HUDEP-2 (cell line): ENCODE results near the gene CLDN8.

ENCODE experiments used
- DNase-seq, 76 experiments: peaks; one replicate each; lab custom pipeline; 2025; ENCODE audit not compliant: unreplicated experiment in 76 of 76; lab: John Stamatoyannopoulos, UW

The CLDN8 gene

GRCh38 chr21:30206551-30207251 lies 9.2 kb downstream of the CLDN8 start:
- DNase-seq, result no peak

GRCh38 chr21:30200000-30200399 lies 15.9 kb downstream of the CLDN8 start:
- no peak for DNase-seq

- peak in 24 of 76 experiments; percentile 1 to 63 (median 24) for DNase-seq
Observed at GRCh38 chr21:30194701-30195299, 21.1 kb downstream of the CLDN8 start.

GRCh38 chr21:30193201-30193600 lies 22.7 kb downstream of the CLDN8 start:
- no peak for DNase-seq

- no peak for DNase-seq
Observed at GRCh38 chr21:30190554-30190953, 25.3 kb downstream of the CLDN8 start.

- DNase-seq, result no peak
Observed at GRCh38 chr21:30189773-30190172, 26.1 kb downstream of the CLDN8 start.

GRCh38 chr21:30186242-30186641 lies 29.7 kb downstream of the CLDN8 start:
- DNase-seq, result no peak

GRCh38 chr21:30168086-30168485 lies 47.8 kb downstream of the CLDN8 start:
- DNase-seq, result no peak

GRCh38 chr21:30166705-30167104 lies 49.2 kb downstream of the CLDN8 start, which contains the start of gene CLDN17:
CLDN17 (minus strand) TSS chr21:30166805; CDS start chr21:30166617, 188 bp downstream.
- no peak for DNase-seq

- no peak for DNase-seq
Observed at GRCh38 chr21:30166171-30166570, 49.7 kb downstream of the CLDN8 start.

- no peak for DNase-seq
Observed at GRCh38 chr21:30164796-30165195, 51.1 kb downstream of the CLDN8 start.
